HG03558 (cell line): ENCODE data around the gene ZNF543.
"Not testable (repeated sequence)": the region's sequence is repeated elsewhere in the genome, so short reads cannot be mapped to it uniquely, and the experiment has no call there.

Source experiments
- ATAC-seq: cut with Tn5 transposase; IDR thresholded peaks from one replicate; pipeline ENCODE4 v1.9.1; 2021; ENCODE audit warnings: moderate number of reproducible peaks; ENCODE audit not compliant: unreplicated experiment; ENCODE audit errors: extremely low read depth

ZNF543 gene

DNA sequence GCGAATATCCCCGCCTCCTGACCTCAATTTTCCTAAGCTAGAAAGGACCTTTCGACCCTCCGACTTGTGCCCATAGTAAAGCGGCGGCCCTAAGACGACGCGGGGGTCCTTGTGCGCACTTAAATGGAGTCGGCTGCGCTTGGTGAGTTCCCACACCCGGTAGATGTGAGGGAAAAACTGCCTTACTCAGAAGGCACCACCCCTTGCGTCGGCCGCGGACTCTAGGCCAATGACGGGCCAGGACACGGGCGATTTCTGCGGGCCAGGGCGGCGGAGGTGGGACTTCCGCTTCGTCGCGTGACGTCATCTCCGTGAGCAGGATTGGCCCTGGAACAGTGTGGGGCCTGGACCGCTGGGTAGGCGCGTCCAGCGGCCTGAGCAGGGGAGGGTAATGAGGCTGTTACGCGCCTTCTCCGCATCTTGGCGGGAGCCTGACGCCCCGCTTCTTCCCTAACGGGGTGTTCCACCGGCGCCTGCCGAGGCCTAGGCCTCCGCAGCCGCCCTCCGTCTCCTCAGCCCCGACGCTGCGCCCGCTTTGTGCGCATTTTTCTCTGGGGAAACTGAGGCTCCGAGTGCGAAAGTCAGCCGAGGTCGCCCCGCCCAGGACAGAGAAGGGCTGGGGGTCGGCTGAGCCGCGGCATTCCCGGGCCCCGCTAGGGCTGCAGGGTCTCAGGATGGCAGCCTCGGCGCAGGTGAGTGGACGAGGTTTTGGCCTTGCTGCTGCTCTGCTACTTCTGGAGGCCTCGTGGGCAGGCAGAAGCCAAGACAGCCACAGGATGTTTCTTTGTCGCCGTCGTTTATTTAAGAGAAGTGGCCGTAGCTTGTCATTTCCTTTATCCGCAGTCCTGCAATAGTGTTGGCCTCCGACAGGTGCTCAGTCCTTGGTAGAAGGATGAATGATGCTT is at the start of gene ZNF543:
Gene ZNF543 (plus strand): TSS at position 293 of the 905 bp plus-strand sequence. CDS start 382 bp downstream, at position 675.
- ATAC-seq, result peak; percentile 83

DNA sequence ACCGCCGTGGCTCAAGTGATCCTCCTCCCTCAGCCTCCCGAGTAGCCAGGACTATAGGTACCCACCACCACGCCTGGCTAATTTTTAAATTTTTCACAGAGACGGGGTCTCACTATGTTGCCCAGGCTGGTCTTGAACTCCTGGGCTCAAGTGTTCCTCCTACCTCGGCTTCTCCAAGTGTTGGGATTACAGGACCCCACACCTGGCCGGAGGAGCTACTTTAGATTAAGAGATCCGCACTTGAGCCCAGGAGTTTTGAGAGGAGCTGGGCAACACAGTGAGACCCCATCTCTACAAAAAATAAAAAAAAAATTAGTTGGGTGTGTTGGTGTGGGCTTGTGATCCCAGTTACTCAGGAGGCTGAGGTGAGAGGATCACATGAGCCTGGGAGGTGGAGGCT is 49.0 kb upstream of the ZNF543 start:
- no peak for ATAC-seq

DNA sequence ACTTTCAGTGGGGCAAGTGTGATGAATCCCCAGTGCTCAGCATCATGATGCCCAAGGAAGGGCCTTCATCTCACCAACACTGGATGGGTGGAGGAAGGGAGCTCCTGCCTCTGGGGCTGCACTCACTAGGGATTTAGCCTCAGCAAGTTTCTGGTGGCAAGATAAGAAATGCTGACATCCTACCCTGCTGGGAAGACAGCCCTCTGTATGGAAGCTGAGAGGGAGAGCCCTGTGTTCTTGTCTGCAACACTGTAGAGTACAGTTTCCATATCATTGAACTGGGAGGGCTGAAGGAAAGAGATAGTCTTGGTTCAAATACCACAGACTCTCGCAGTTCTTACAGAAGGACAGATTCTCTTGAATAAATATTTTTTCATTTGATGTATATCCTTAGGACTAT is 47.3 kb upstream of the ZNF543 start:
- no peak for ATAC-seq

- no peak for ATAC-seq
Observed at GRCh38 chr19:57276430-57276829, 43.8 kb upstream of the ZNF543 start.

- not testable (repeated sequence) for ATAC-seq
Observed at GRCh38 chr19:57278481-57278880, 41.8 kb upstream of the ZNF543 start.

- ATAC-seq, result peak; percentile 61
Observed at GRCh38 chr19:57279418-57280164, 40.7 kb upstream of the ZNF543 start.

DNA sequence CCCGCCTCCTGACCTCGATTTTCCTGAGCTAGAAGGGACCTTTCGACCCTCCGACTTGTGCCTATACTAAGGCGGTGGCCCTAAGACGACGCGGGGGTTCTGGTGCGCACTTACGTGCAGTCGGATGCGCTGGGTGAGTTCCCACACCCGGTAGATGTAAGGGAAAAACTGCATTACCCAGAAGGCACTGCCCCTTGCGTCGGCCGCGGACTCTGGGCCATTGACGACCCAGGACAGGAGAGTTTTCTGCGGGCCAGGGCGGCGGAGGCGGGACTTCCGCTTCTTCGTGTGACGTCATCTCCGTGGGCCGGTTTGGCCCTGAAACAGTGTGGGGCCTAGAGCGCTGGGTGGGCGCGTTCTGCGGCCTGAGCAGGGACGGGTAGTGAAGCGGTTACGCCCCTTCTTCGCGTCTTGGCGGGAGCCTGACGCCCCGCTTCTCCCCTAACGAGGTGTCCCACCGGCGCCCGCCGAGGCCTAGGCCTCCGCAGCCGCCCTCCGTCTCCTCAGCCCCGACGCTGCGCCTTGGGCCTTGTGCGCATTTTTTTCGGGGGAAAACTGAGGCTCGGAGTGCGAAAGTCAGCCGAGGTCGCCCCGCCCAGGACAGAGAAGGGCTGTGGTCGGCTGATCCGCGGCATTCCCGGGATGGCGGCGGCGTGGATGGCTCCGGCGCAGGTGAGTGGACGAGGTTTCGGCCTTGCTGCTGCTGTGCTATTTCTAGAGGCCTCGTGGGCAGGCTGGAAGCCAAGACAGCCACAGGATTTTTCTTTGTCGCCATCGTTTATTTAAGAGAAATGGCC is 39.9 kb upstream of the ZNF543 start, which contains the start of gene ZNF460:
Gene ZNF460 (plus strand): TSS at position 321 of the 797 bp plus-strand sequence. CDS start 322 bp downstream, at position 643.
- ATAC-seq, result peak; percentile 36

GRCh38 chr19:57280962-57281400 is 39.3 kb upstream of the ZNF543 start:
- ATAC-seq, result no peak

DNA sequence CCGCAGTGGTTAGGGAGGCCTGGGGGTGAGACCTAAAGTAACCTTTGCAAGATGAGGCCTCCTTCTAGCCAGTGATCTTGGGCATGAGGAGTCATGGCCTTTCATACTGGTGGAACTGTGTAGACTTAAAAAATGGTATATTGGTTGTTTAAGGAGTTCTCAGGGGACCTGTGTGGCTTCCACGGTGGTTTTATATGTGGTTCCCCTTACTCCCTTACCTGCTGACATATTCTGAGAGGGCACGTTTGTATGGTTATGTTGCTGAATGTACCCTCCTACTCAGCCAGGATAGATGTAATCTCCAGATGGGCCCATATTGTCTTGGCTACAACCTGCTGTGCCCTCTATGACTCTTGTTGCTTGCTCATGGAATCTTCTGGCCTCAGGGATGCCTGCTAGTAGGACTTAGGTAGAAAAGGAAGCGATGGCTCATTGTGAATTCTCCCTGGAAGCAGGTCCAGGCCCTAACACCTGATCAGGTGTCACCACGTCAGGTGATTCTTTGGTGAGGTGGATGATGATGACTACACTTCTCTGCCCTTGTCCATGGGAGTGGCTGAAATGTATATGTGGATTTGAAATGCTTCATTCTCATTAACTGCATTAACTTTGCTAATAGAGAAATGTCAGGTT is 38.1 kb upstream of the ZNF543 start:
- ATAC-seq, result no peak

DNA sequence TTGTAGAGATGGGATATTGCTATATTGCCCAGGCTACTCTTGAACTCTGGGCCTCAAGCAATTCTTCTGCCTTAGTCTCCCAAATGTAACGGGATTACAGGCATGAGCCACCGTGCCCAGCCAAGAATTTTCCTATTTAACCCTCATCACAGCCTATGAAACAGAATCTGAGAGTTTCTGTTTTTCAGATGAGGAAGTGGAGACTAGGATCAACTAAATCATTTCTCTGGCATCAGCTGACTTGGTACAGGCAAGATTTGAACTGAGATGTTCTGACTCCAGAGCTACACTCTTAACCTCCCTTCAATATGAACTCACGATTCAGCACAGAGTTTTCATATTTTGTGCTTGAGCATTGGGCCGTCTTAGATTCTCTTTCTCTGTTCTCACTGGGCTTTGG is 31.9 kb upstream of the ZNF543 start:
- ATAC-seq, result no peak

- no peak for ATAC-seq
Observed at GRCh38 chr19:57290970-57291369, 29.3 kb upstream of the ZNF543 start.

DNA sequence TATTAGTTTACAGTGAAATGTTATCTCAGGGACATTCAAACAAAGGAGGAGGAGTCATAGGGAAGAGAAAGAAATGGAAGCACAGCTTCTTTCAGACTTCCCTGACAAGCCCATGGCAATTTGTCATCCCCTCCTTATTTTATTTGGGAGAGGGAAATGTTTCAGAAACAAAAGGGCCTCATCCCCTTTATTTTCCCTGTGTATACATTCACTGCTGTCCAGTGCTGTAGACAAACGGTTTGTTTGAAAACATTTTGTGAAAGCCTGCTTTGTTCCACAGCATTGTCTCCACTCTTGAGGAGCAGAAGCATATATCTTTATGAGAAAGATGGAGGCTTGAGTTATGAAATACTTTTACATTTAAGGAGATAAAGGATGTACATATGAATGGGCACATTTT is 27.7 kb upstream of the ZNF543 start:
- no peak for ATAC-seq

- no peak for ATAC-seq
Observed at GRCh38 chr19:57293719-57294118, 26.6 kb upstream of the ZNF543 start.

DNA sequence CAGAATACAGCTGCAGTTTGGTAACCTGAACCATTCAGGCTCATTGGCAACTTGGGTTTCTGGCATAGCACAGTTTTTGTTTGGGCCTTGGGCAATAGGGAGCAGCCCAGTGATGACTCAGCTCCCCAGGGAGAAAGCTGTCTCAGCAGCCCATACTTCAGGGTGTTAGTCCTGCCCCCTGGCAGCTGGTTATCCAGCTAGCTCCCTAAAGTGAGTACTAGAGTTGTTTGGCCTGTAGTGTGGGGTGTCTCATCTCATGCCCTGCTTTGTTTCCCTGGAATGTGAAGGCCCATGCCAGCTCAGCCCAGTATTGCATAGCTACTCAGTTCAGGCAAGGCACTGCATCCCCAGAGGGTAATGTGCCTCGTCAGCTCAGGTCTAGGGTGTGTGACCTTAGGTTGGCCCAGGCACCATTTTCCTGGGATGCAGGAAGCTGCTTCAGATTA is 18.2 kb upstream of the ZNF543 start:
- ATAC-seq, result no peak

GRCh38 chr19:57302727-57303401 is 17.4 kb upstream of the ZNF543 start:
- no peak for ATAC-seq

DNA sequence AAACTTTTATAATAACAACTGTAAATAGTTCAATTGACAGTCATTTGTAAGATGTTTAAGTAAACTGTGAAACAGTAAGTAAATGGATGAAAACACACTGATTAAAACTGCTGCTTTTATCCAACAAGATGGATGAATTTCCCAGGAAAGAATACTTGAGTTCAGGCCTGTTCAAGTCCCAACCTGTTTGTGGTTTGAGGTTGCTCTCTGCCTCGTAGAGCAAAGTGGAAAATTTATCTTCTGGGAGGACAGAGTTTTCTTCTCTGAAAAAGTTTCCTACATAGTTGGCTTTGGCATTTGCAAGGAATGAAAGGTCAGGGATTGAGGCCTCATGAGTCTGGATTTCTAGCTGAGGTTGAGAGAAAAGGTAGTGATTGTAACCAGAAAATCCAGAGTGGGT is 15.2 kb upstream of the ZNF543 start:
- ATAC-seq, result no peak

GRCh38 chr19:57308514-57308913 is 11.8 kb upstream of the ZNF543 start:
- ATAC-seq, result no peak

DNA sequence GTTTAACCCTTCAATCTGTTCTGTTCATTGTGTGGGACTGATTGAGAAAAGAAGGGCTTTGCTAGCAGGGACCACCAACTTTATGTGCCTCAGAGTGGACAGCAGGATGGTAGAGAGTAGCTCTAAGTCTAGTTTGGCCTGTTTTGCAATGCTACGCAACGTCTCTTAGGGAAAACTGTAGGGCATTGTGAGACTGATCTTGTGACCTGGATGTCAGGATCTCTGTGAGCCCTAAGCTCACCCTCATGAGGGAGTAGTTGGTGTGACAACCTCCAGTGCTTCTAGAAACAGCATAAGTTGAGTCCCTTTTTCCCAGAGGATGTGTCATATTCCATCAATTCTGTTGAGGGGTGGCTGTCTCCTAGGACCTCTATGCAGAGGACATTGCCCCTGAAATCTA is 9.5 kb upstream of the ZNF543 start:
- no peak for ATAC-seq

- ATAC-seq, result no peak
Observed at GRCh38 chr19:57314146-57314545, 6.1 kb upstream of the ZNF543 start.
